Brain microvascular endothelial cell (primary cell): Measurements from ENCODE around the gene LIN28B.
"Not testable (repeated sequence)": the region's sequence is repeated elsewhere in the genome, so short reads cannot be mapped to it uniquely, and the experiment has no call there.

Experiments
- DNase-seq: peaks from one replicate; pipeline ENCODE4 v3.0.0-alpha.2; 2020
- H3K27ac ChIP-seq: fragments of 250-450 bp; sonication (Bioruptor Pico); 2 replicates; pipeline ENCODE4 v1.5.1; 2020; ENCODE audit warnings: mild to moderate bottlenecking, moderate library complexity
- H3K27me3 ChIP-seq: fragments of 250-450 bp; sonication (Bioruptor Pico); replicated peaks from 2 replicates; pipeline ENCODE4 v1.5.1; 2020; ENCODE audit warnings: mild to moderate bottlenecking
- H3K36me3 ChIP-seq: fragments of 250-450 bp; sonication (Bioruptor Pico); replicated peaks from 2 replicates; pipeline ENCODE4 v1.5.1; 2020; ENCODE audit warnings: mild to moderate bottlenecking
- H3K4me3 ChIP-seq: 2 replicates; pipeline ENCODE4 v1.5.1; 2011; ENCODE audit warnings: low read depth, mild to moderate bottlenecking, control low read depth, low read length, moderate library complexity
- in situ Hi-C: cut with HindIII; loops from 2 replicates; pipeline ENCODE4 v1.10.0; 2017; ENCODE audit warnings: low sequenced_read_pairs, low pct_ligation_motif_present
- TF ChIP-seq, protein P1 (sequence below): IDR thresholded peaks from 2 replicates; pipeline ENCODE4 v1.5.1; 2011; ENCODE audit warnings: low read depth, mild to moderate bottlenecking, moderate library complexity, low read length, control low read depth, inconsistent platforms; ENCODE audit errors: missing control alignments

The LIN28B gene

DNA sequence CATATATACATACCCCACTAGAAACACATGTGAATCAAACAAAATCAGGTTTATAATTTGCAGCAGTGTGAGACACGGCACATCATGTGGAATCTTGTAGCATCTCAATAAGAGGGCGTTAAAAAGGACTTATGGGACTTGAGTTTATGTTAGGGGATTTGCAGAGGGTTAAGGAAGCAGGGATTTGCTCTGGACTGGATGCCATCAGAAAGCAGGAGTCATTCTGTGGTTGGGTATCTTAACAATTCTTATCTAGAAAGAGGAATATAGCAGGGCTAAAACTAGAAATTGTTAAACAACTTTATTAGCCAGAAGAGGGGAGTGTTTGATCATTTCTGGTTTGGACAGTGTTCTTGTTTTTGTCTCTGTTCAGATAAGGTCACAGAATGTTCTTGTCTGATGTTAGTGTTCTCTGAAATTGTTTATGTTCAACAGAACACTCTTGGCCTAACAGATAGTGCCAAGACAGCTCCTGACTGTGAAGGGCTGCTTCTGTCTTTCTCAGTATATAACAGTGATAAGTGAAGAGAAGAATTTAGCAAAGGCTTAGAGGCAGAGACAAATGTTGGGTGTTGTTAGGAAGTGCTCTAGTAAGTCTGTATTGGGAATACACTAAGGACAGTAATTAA lies 39.2 kb downstream of the LIN28B start:
- Histone ChIP-seq H3K4me3 (no peak overlapping the region), H3K36me3 (no peaks in the 10 kb centered on the region), H3K27me3 (no peaks in the 10 kb centered on the region), H3K27ac (no peak overlapping the region)
- TF ChIP-seq, protein P1, sequence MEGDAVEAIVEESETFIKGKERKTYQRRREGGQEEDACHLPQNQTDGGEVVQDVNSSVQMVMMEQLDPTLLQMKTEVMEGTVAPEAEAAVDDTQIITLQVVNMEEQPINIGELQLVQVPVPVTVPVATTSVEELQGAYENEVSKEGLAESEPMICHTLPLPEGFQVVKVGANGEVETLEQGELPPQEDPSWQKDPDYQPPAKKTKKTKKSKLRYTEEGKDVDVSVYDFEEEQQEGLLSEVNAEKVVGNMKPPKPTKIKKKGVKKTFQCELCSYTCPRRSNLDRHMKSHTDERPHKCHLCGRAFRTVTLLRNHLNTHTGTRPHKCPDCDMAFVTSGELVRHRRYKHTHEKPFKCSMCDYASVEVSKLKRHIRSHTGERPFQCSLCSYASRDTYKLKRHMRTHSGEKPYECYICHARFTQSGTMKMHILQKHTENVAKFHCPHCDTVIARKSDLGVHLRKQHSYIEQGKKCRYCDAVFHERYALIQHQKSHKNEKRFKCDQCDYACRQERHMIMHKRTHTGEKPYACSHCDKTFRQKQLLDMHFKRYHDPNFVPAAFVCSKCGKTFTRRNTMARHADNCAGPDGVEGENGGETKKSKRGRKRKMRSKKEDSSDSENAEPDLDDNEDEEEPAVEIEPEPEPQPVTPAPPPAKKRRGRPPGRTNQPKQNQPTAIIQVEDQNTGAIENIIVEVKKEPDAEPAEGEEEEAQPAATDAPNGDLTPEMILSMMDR: no peak
- in situ Hi-C loops: no loop called here
- no peak for DNase-seq

GRCh38 chr6:105001063-105001462 lies 44.2 kb downstream of the LIN28B start:
- Histone ChIP-seq H3K27me3 (no peaks in the 10 kb centered on the region), H3K4me3 (no peak overlapping the region), H3K36me3 (no peaks in the 10 kb centered on the region), H3K27ac (no peak overlapping the region)
- in situ Hi-C loops: no loop called here
- TF ChIP-seq, protein P1: no peak
- DNase-seq: no peak

DNA sequence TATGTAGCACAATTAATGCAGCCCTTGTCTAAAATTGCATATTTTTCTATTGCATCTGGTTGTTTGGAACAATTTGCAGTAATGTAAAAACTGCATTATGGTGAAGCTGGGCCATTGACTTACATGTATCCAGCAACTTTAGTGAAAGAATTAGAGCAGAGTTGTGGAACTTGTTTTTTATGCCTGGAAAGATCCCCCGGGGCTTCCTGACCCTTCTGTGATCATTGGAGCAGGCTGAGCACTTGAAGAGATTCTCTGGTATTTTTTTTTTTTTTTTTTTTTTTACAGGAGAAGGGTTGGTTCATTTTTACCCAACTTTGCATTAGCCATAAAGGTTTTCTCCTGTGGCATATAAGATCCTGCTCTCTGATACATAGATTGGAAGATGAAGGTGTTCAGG lies 45.0 kb downstream of the LIN28B start:
- no peak overlapping the region for H3K27ac ChIP-seq
- no peaks in the 10 kb centered on the region for H3K36me3 ChIP-seq
- in situ Hi-C loops: no loop called here
- H3K27me3 ChIP-seq: no peaks in the 10 kb centered on the region
- no peak for DNase-seq
- no peak overlapping the region for H3K4me3 ChIP-seq
- TF ChIP-seq, protein P1: no peak

GRCh38 chr6:105005451-105005850 lies 48.5 kb downstream of the LIN28B start:
- Histone ChIP-seq H3K27me3 (no peaks in the 10 kb centered on the region), H3K27ac (no peak overlapping the region), H3K4me3 (no peak overlapping the region), H3K36me3 (no peaks in the 10 kb centered on the region)
- in situ Hi-C loops: no loop called here
- DNase-seq: no peak
- TF ChIP-seq, protein P1: no peak

- H3K27me3 ChIP-seq, H3K4me3 ChIP-seq, in situ Hi-C loops, H3K36me3 ChIP-seq, H3K27ac ChIP-seq, DNase-seq: not testable (repeated sequence)
Observed at GRCh38 chr6:105013459-105013858, 56.6 kb downstream of the LIN28B start.

- Histone ChIP-seq H3K27me3 (no peaks in the 10 kb centered on the region), H3K36me3 (no peaks in the 10 kb centered on the region), H3K27ac (no peak overlapping the region), H3K4me3 (no peak overlapping the region)
- TF ChIP-seq, protein P1: no peak
- no peak for DNase-seq
- in situ Hi-C loops: no loop called here
Observed at GRCh38 chr6:105014448-105014847, 57.5 kb downstream of the LIN28B start.
